ENCODE results near the gene STK38L.
A peak's percentile ranks its signal among the peaks of the same experiment; 100 is the strongest.

STK38L gene

GRCh38 chr12:27243804-27244688 is at the start of gene STK38L:
STK38L (plus strand) TSS chr12:27244286; CDS start chr12:27297721, 53,435 bp downstream.
- peak; percentile 96 for DNase-seq

- DNase-seq = no peak
Measured at GRCh38 chr12:27194644-27195043, 49.4 kb upstream of the STK38L start.

- no peak for DNase-seq
Measured at GRCh38 chr12:27198036-27198435, 46.0 kb upstream of the STK38L start.

DNA sequence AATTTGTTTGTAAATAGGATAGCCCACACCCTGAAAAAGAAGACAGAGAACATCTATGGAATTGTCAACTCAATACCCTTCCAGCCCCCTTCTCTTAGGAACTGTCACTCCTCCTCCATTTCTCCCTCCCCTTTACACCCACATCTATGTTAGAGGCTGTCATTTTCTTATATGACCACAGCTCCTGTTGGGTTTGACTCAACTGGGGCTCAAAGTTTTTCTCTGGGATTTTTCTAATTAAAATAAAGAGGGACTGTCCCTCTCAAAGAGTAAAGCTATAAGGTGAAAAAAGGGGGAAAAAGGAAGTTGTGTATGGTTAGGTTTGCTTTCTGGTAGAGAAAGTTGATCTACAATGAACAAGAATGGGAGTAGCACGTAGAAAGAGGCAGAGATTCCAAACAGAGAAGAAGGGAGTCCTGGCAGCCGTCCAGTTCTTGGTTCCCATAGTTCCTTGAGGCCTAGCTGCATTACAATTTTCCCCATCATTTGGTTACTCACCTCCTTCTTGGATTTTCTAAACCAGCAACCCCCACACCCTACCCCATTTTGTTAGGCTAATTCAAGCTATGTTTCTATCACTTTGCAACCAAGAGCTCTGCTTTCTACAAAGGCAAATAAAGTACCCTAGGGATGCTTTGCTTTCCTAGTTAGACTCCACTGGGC is 44.3 kb upstream of the STK38L start:
- no peak for DNase-seq

DNA sequence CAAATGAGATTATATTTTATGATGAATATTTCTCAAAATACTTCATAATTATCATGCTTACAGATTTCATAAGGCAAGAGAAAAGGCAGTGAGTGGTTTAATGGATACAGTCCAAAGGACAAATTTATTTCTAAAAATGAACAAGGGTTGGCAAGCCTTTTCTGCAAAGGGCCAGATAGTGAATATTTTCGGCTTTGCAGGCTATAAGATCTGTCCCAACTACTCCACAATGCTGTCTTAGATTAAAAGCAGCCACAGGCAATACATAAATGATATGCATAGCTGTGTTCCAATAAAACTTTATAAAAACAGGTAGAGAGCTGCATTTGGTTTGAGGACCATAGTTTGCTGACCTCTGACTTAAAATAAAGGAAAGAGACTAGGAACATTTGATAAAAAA is 42.9 kb upstream of the STK38L start:
- no peak for DNase-seq

DNA sequence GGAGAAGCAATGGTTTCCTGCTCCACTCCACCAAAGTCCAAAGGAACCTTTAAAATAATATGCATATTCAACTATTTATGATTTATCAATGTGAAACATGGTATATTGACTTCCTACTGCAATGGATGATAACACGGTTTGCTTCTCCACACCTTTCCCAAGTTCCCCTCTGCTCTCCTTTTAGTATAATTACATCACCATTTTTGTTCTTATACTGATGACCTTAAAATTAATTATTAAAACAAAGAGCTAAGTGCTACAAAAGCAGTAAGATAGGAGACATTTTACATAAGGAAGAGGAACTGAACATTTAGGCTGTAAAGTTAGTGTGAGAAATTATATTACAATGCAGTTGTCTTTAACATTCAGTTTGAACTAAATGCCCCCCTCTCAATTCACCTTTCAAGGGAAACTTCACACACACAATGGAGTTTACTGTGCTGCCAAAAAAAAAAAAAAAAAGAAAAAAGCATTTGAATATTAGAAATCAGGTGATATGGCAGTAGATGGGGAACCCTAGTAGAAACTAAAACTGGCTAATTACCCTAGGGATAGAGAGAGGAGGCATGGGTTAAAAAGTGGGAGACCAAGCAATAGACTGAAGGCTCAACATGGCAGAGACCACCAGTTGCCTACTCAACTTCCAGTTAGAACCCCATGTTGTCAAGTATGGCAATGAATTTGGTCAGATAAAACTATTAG is 37.1 kb upstream of the STK38L start:
- no peak for DNase-seq

GRCh38 chr12:27207615-27208413 is 36.3 kb upstream of the STK38L start:
- no peak for DNase-seq

DNA sequence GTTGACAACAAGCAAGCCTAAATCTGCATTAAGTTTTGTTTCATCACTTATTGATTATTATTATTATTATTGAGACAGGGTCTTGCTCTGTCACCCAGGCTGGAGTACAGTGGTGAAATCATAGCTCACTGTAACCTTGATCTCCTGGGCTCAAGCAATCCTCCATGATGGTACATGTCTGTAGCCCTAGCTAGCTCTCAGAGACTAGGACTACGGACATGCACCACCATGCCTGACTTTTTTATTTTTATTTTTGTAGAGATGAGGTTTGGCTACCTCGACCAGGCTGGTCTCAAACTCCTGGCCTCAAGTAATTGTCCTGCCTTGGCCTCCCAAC is 35.7 kb upstream of the STK38L start:
- DNase-seq = no peak

GRCh38 chr12:27209257-27209910 is 34.7 kb upstream of the STK38L start:
- no peak for DNase-seq

- DNase-seq = no peak
Measured at GRCh38 chr12:27210187-27210586, 33.9 kb upstream of the STK38L start.

DNA sequence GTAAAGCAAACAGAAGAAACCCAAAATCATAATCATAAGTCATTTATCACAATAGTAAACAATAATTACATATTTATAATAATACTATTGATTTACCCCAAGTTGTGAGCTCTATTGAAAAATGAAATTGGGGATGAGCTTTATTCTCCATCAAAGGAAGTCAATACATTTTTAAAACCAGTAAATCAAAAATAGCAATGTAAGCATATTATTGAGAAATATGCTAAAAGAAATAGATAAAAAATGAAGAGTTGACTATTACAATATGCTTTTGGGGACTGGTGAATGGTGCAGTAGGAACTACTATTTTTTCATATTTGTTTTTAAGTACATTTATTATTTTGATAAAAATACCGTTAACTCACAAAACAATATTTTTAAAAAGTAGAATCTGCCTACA is 31.2 kb upstream of the STK38L start:
- DNase-seq = no peak

DNA sequence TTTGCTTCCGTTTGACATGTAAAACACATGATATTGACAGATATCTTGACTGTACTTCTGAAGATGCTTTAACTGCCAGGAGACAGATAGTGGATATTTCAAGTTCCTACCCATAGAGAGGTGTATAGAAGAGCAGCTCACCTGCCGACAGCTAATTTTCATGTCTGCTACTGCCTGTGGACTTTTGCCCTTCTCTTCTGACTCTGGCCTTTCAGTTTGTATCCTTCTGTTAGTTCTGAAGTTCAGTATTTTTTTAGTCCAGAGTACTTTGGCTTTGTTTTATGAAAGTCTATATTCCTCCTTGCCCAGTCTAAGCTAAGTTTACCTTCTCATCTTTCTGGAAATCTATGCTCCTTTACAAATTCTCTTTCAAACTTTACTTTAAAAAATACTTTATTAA is 30.8 kb upstream of the STK38L start:
- no peak for DNase-seq

- DNase-seq = no peak
Measured at GRCh38 chr12:27213830-27214787, 30.0 kb upstream of the STK38L start.

DNA sequence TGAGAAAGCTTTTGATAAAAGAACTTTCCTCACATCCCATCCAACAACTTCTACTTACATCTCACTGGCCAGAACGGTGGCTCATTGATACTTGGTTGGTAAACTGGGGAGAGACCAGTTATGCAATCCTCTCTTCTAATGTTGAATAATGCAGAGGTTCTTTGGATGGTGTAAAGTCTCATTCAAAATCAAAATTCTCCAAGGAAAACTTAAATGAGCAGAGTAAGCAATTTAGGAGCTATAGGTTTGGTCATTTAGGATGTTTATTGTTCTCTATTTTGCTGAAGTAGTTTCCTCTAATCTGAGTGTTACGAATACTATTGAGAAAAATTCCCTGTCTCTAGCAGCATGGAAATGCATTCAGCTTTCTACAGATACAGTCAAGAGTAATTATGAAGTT is 26.5 kb upstream of the STK38L start:
- DNase-seq = no peak

DNA sequence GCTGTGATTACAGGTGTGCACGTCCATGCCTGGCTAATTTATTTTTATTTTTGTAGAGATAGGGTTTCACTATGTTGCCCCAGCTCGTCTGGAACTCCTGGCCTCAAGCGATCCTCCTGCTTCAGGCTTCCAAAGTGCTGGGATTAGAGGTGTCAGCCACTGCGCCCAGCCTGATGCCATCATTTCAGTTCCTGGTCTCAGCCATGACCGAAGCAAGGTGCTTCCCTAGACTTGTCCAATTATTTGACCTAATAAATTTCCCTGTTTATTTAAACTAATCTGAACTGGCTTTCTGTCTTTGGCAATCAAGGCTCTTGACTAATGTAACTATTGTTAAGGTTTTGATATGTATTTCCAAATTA is 24.4 kb upstream of the STK38L start:
- DNase-seq = no peak

GRCh38 chr12:27220055-27220987 is 23.8 kb upstream of the STK38L start:
- no peak for DNase-seq

DNA sequence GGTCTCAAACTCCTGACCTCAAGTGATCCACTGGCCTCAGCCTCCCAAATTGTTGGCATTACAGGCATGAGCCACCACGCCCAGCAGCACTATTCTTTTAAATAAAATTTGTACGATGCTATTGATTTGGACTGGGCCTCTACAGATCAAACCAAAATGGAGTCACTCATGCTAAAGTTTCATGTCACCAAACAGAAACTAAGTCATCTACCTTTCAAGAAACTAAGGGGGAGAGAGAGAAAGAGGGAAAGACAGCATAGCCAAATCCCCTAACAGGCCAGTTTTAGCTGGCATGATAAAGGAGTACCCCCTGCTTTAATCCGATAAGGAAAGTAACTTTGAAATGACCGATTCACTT is 23.1 kb upstream of the STK38L start:
- no peak for DNase-seq

DNA sequence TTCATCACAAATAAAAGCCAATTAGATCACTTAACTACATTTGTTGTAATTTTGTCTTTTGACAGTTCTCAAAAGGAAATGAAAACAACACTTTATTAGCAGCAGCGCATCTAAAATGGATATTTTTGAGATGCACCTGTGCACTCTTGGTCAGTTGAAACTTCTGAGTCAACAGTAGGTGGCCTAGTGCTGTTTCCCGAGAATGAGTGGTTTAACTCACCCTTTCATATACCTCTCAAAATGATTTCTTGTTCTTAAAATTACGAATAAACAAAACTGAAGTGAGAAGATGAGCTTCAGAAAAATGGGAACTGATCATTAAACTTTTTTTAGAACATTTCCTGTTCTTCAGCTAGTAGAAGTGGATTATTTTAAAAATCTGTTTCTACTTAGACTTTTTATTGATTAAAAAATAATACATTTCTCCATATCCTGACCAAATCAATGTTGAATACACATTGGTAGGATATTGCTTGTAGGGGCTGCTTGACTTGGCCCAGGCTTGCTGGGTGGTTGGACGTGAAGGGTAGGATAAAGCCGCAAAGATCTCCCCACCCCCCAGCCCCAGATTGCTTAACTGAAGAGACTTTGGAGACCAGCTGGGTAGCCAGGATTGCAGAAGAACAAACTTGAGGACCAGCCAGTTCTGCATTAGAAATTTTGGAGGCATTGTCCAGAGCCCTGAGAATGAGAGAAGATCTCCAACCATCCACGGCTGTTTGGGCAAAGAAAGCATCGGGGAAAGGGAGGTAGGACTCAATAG is 22.3 kb upstream of the STK38L start:
- DNase-seq = no peak

- DNase-seq = no peak
Measured at GRCh38 chr12:27226407-27226929, 17.6 kb upstream of the STK38L start.

Measured in hematopoietic multipotent progenitor cell treated with erythropoietin and hydrocortisone succinate and interleukin-3 and kit ligand, for 6 days (in vitro differentiated cells).